Stimulated activated CD8-positive, alpha-beta memory T cell treated with anti-CD3 and anti-CD28 coated beads, Interleukin-7, amount 100 ng/mL, for 48 hours (primary cell): Measurements from ENCODE around the gene TMEM86B.
"Not testable (repeated sequence)": the region's sequence is repeated elsewhere in the genome, so short reads cannot be mapped to it uniquely, and the experiment has no call there.

Experiments
- DNase-seq, 2 donors: peaks; one replicate each; pipeline ENCODE4 v3.0.0-alpha.2; 2020; ENCODE audit warnings: low read depth in 1 of 2; ENCODE audit errors: extremely low read depth in 1 of 2

TMEM86B gene

GRCh38 chr19:55224038-55224665, 4.4 kb downstream of the TMEM86B start:
- no peak for DNase-seq

GRCh38 chr19:55223291-55224037, 5.1 kb downstream of the TMEM86B start:
- DNase-seq = no peak

- DNase-seq = no peak
Measured at GRCh38 chr19:55220525-55220924, 8.0 kb downstream of the TMEM86B start.

- DNase-seq = peak; percentile 14 to 57
Measured at GRCh38 chr19:55216461-55217198, 11.9 kb downstream of the TMEM86B start.

- no peak for DNase-seq
Measured at GRCh38 chr19:55213547-55213946, 15.0 kb downstream of the TMEM86B start.

GRCh38 chr19:55212447-55212846, 16.1 kb downstream of the TMEM86B start:
- peak; percentile 6 to 33 for DNase-seq

GRCh38 chr19:55209693-55210472, 18.7 kb downstream of the TMEM86B start:
- no peak for DNase-seq

GRCh38 chr19:55208880-55209692, 19.5 kb downstream of the TMEM86B start, which contains the start of gene PTPRH:
Gene PTPRH (minus strand): TSS chr19:55209501. CDS start chr19:55209433, 68 bp downstream.
- DNase-seq = no peak

GRCh38 chr19:55206664-55207500, 21.7 kb downstream of the TMEM86B start:
- DNase-seq = peak; percentile 37 to 39

GRCh38 chr19:55202199-55202598, 26.4 kb downstream of the TMEM86B start:
- not testable (repeated sequence) for DNase-seq

- DNase-seq = no peak
Measured at GRCh38 chr19:55199620-55200204, 28.9 kb downstream of the TMEM86B start.

GRCh38 chr19:55198651-55199050, 29.9 kb downstream of the TMEM86B start:
- no peak for DNase-seq

GRCh38 chr19:55197528-55197927, 31.0 kb downstream of the TMEM86B start:
- no peak for DNase-seq

- DNase-seq = no peak
Measured at GRCh38 chr19:55196803-55197202, 31.8 kb downstream of the TMEM86B start.

GRCh38 chr19:55193481-55193880, 35.1 kb downstream of the TMEM86B start:
- no peak for DNase-seq

GRCh38 chr19:55189403-55189835, 39.1 kb downstream of the TMEM86B start:
- no peak for DNase-seq

- no peak for DNase-seq
Measured at GRCh38 chr19:55188625-55189024, 39.9 kb downstream of the TMEM86B start.

- no peak for DNase-seq
Measured at GRCh38 chr19:55186080-55186479, 42.5 kb downstream of the TMEM86B start.

- DNase-seq = no peak
Measured at GRCh38 chr19:55181740-55182139, 46.8 kb downstream of the TMEM86B start.
